ENCODE results near the gene SLC1A5. TPM values are rescaled to one million over a fixed set of nuclear protein-coding genes. Genes with fewer than 3 reads are reported as not detected.

SLC1A5 gene
- total RNA-seq, 1 experiment from 2014 or later = 239 TPM

DNA sequence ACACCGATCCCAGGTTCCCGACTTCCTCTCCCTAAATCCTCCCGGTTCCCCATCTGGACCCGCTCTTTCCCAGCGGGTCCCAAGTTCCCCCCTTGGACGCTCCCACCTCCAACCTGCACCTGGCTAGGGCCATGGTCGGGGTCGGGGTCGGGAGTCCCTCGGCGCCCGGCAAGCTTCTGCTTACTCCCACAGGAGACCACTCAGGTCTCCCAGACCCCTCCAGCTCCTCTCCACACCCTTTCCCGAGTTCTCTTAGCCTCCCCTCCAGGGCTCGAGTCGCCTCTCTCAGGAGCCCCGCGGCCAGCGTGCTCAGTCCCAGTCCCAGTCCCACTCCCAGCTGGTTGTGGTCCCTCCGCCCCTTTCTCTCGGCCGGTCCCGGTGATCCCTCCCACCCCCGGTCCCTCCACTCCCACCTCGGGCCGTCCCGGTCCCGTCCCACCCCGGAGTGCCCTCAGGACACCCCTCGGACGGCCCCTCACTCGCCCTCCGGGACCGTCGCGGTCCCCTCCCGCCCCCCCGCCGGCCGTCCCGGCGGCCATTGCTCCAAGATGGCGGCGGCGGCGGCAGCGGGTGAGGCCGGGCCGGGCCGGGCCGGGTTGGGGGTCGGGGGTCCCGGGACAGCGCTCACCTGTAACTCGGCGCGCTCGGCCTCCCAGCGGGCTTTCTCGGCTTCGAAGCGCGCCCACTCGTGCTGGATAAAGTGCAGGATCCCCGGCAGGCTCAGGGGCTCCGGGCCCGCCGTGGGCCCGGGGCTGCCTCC, 42.7 kb downstream of the SLC1A5 start, which contains the start of gene FKRP:
Gene FKRP (plus strand): TSS at position 537 of the 760 bp plus-strand sequence. CDS start 9,394 bp downstream, outside the sequence.
- POLR2A ChIA-PET = interaction anchor here (1.2 kb wide), 1 partner anchor 8 kb away, joined by 3 read pairs; no protein-coding TSS in a partner anchor
- CTCF ChIA-PET = interaction anchor here (0.6 to 1.4 kb wide), 9 partner anchors 8 to 268 kb away, joined by 3 to 6 read pairs (median 3); no protein-coding TSS in a partner anchor
- ATAC-seq = peak; percentile 21
- peak; percentile 47 for DNase-seq (ENCODE audit: low spot score)
- no peaks in the 10 kb centered on the region for H3K9me3 Mint-ChIP-seq
- peak within 1 kb of the TSS; percentile 96 for H3K4me3 Mint-ChIP-seq
- peak within 1 kb of the TSS; percentile 84 for H3K27ac Mint-ChIP-seq
- H3K4me1 Mint-ChIP-seq = peaks cover 46% of the 10 kb centered on the region
- H3K27me3 Mint-ChIP-seq (ENCODE audit: low read depth) = no peaks in the 10 kb centered on the region
- peaks cover 4% of the 10 kb centered on the region for H3K36me3 Mint-ChIP-seq
- TF ChIP-seq NFE2L1 (CRISPR knock-in tag; IDR thresholded peaks at IDR 0.05) = 0 out of 2 replicates have a peak, but pooled peaks have one; percentile 19
- TF ChIP-seq, protein P1, sequence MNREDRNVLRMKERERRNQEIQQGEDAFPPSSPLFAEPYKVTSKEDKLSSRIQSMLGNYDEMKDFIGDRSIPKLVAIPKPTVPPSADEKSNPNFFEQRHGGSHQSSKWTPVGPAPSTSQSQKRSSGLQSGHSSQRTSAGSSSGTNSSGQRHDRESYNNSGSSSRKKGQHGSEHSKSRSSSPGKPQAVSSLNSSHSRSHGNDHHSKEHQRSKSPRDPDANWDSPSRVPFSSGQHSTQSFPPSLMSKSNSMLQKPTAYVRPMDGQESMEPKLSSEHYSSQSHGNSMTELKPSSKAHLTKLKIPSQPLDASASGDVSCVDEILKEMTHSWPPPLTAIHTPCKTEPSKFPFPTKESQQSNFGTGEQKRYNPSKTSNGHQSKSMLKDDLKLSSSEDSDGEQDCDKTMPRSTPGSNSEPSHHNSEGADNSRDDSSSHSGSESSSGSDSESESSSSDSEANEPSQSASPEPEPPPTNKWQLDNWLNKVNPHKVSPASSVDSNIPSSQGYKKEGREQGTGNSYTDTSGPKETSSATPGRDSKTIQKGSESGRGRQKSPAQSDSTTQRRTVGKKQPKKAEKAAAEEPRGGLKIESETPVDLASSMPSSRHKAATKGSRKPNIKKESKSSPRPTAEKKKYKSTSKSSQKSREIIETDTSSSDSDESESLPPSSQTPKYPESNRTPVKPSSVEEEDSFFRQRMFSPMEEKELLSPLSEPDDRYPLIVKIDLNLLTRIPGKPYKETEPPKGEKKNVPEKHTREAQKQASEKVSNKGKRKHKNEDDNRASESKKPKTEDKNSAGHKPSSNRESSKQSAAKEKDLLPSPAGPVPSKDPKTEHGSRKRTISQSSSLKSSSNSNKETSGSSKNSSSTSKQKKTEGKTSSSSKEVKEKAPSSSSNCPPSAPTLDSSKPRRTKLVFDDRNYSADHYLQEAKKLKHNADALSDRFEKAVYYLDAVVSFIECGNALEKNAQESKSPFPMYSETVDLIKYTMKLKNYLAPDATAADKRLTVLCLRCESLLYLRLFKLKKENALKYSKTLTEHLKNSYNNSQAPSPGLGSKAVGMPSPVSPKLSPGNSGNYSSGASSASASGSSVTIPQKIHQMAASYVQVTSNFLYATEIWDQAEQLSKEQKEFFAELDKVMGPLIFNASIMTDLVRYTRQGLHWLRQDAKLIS (CRISPR knock-in tag; IDR thresholded peaks at IDR 0.05; ENCODE audit: borderline replicate concordance) = no peak
- no peak for TF ChIP-seq ZNF138 (CRISPR knock-in tag; conservative IDR thresholded peaks at IDR 0.05)
- 0 out of 2 replicates have a peak, but pooled peaks have one; percentile 28 for TF ChIP-seq FOXP1 (CRISPR knock-in tag; IDR thresholded peaks at IDR 0.05; ENCODE audit: borderline replicate concordance)
- TF ChIP-seq, protein P2, sequence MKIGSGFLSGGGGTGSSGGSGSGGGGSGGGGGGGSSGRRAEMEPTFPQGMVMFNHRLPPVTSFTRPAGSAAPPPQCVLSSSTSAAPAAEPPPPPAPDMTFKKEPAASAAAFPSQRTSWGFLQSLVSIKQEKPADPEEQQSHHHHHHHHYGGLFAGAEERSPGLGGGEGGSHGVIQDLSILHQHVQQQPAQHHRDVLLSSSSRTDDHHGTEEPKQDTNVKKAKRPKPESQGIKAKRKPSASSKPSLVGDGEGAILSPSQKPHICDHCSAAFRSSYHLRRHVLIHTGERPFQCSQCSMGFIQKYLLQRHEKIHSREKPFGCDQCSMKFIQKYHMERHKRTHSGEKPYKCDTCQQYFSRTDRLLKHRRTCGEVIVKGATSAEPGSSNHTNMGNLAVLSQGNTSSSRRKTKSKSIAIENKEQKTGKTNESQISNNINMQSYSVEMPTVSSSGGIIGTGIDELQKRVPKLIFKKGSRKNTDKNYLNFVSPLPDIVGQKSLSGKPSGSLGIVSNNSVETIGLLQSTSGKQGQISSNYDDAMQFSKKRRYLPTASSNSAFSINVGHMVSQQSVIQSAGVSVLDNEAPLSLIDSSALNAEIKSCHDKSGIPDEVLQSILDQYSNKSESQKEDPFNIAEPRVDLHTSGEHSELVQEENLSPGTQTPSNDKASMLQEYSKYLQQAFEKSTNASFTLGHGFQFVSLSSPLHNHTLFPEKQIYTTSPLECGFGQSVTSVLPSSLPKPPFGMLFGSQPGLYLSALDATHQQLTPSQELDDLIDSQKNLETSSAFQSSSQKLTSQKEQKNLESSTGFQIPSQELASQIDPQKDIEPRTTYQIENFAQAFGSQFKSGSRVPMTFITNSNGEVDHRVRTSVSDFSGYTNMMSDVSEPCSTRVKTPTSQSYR (CRISPR knock-in tag; IDR thresholded peaks at IDR 0.05) = 0 out of 2 replicates have a peak, but pooled peaks have one; percentile 25
- no peak for TF ChIP-seq ZNF671 (CRISPR knock-in tag; IDR thresholded peaks at IDR 0.05)

DNA sequence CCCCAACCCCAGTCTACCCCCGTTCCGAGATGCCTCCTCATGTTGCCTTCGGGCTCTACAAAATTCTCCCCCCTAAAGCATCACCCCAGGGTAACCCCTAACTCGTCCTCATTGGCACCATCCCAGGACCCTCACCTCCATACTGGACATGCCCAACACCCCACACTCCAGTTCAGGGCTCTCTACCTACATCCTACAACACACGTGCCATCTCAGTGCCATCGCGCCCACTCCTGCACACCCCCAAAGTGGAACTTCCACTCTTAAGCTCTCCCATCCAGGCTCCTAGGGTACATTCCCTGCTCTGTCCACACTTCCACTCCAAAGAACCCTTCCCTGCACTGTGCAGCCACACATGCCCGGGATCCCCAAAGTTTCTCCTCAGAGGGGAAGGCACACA, 43.4 kb downstream of the SLC1A5 start:
- ChIA-PET CTCF (interaction anchor here (0.6 to 1.8 kb wide), 10 partner anchors 9 to 268 kb away, joined by 3 to 7 read pairs (median 4); no protein-coding TSS in a partner anchor), POLR2A (interaction anchor here (1.2 kb wide), 1 partner anchor 8 kb away, joined by 3 read pairs; no protein-coding TSS in a partner anchor)
- TF ChIP-seq, protein P3, sequence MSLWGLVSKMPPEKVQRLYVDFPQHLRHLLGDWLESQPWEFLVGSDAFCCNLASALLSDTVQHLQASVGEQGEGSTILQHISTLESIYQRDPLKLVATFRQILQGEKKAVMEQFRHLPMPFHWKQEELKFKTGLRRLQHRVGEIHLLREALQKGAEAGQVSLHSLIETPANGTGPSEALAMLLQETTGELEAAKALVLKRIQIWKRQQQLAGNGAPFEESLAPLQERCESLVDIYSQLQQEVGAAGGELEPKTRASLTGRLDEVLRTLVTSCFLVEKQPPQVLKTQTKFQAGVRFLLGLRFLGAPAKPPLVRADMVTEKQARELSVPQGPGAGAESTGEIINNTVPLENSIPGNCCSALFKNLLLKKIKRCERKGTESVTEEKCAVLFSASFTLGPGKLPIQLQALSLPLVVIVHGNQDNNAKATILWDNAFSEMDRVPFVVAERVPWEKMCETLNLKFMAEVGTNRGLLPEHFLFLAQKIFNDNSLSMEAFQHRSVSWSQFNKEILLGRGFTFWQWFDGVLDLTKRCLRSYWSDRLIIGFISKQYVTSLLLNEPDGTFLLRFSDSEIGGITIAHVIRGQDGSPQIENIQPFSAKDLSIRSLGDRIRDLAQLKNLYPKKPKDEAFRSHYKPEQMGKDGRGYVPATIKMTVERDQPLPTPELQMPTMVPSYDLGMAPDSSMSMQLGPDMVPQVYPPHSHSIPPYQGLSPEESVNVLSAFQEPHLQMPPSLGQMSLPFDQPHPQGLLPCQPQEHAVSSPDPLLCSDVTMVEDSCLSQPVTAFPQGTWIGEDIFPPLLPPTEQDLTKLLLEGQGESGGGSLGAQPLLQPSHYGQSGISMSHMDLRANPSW (CRISPR knock-in tag; conservative IDR thresholded peaks at IDR 0.05; ENCODE audit: low read depth) = no peak
- TF ChIP-seq RORB (CRISPR knock-in tag; IDR thresholded peaks at IDR 0.05) (no peak), JUN (CRISPR knock-in tag; IDR thresholded peaks at IDR 0.05) (no peak), ZNF138 (CRISPR knock-in tag; conservative IDR thresholded peaks at IDR 0.05) (no peak), ZNF219 (CRISPR knock-in tag; IDR thresholded peaks at IDR 0.05; ENCODE audit: borderline replicate concordance) (no peak)
- TF ChIP-seq, protein P4, sequence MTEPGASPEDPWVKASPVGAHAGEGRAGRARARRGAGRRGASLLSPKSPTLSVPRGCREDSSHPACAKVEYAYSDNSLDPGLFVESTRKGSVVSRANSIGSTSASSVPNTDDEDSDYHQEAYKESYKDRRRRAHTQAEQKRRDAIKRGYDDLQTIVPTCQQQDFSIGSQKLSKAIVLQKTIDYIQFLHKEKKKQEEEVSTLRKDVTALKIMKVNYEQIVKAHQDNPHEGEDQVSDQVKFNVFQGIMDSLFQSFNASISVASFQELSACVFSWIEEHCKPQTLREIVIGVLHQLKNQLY (CRISPR knock-in tag; IDR thresholded peaks at IDR 0.05) = no peak
- TF ChIP-seq, protein P5, sequence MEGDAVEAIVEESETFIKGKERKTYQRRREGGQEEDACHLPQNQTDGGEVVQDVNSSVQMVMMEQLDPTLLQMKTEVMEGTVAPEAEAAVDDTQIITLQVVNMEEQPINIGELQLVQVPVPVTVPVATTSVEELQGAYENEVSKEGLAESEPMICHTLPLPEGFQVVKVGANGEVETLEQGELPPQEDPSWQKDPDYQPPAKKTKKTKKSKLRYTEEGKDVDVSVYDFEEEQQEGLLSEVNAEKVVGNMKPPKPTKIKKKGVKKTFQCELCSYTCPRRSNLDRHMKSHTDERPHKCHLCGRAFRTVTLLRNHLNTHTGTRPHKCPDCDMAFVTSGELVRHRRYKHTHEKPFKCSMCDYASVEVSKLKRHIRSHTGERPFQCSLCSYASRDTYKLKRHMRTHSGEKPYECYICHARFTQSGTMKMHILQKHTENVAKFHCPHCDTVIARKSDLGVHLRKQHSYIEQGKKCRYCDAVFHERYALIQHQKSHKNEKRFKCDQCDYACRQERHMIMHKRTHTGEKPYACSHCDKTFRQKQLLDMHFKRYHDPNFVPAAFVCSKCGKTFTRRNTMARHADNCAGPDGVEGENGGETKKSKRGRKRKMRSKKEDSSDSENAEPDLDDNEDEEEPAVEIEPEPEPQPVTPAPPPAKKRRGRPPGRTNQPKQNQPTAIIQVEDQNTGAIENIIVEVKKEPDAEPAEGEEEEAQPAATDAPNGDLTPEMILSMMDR (IDR thresholded peaks at IDR 0.05) = no peak
- TF ChIP-seq, protein P6, sequence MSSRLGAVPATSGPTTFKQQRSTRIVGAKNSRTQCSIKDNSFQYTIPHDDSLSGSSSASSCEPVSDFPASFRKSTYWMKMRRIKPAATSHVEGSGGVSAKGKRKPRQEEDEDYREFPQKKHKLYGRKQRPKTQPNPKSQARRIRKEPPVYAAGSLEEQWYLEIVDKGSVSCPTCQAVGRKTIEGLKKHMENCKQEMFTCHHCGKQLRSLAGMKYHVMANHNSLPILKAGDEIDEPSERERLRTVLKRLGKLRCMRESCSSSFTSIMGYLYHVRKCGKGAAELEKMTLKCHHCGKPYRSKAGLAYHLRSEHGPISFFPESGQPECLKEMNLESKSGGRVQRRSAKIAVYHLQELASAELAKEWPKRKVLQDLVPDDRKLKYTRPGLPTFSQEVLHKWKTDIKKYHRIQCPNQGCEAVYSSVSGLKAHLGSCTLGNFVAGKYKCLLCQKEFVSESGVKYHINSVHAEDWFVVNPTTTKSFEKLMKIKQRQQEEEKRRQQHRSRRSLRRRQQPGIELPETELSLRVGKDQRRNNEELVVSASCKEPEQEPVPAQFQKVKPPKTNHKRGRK (CRISPR knock-in tag; IDR thresholded peaks at IDR 0.05; ENCODE audit: borderline replicate concordance) = no peak
- TF ChIP-seq, protein P7, sequence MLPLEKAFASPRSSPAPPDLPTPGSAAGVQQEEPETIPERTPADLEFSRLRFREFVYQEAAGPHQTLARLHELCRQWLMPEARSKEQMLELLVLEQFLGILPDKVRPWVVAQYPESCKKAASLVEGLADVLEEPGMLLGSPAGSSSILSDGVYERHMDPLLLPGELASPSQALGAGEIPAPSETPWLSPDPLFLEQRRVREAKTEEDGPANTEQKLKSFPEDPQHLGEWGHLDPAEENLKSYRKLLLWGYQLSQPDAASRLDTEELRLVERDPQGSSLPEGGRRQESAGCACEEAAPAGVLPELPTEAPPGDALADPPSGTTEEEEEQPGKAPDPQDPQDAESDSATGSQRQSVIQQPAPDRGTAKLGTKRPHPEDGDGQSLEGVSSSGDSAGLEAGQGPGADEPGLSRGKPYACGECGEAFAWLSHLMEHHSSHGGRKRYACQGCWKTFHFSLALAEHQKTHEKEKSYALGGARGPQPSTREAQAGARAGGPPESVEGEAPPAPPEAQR (CRISPR knock-in tag; IDR thresholded peaks at IDR 0.05) = no peak

More for the DNA sequence above, 43.4 kb downstream of the SLC1A5 start:
- H3K4me3 Mint-ChIP-seq = peak overlapping the region; percentile 96
- peaks cover 50% of the 10 kb centered on the region for H3K4me1 Mint-ChIP-seq
- no peaks in the 10 kb centered on the region for H3K9me3 Mint-ChIP-seq
- peak overlapping the region; percentile 84; the same call in 1 of the 2 replicates for H3K27ac Mint-ChIP-seq
- no peak for ATAC-seq
- peaks cover 3% of the 10 kb centered on the region for H3K36me3 Mint-ChIP-seq
- no peak for DNase-seq (ENCODE audit: low spot score)
- H3K27me3 Mint-ChIP-seq (ENCODE audit: low read depth) = no peaks in the 10 kb centered on the region
